HG03066 (cell line): ENCODE results near the gene ARHGEF1.

Source experiments
- ATAC-seq: cut with Tn5 transposase; IDR thresholded peaks from one replicate; pipeline ENCODE4 v1.9.1; 2021; ENCODE audit warnings: low read depth; ENCODE audit not compliant: unreplicated experiment

Gene ARHGEF1

DNA sequence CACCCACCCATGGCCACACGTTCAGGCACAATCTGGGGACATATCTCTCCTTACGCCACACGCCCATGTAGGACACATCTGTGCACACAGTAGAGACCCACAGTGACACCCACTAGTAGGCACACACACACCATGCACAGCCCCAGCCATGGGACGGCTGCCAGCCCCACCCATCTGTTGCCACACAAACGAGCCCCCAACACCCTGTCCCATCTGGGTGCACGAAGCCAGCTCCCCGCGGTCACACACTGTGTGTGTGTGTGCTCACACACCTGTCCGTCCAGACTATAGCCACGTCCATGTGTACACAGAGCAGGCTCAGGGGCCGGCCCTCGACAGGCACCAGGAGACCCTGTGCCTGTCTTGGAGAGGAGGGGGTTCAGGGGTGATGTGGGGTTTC, 34.7 kb downstream of the ARHGEF1 start:
- no peak for ATAC-seq

DNA sequence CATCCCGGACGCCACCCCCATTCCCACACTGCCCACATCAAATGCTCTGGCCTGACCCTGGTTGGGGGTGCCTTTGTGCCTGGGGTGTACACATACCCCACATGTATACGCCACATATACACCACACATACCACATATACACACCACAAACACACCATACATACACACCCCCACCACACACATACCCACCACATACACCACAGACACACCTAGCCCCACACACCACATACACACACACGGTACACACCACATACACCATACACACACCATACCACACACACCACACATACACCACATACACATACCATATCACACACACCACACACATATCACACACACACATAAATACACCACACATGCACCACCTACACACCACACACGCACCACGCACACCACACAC, 35.1 kb downstream of the ARHGEF1 start:
- no peak for ATAC-seq

GRCh38 chr19:41918653-41919244, 35.8 kb downstream of the ARHGEF1 start:
- no peak for ATAC-seq

DNA sequence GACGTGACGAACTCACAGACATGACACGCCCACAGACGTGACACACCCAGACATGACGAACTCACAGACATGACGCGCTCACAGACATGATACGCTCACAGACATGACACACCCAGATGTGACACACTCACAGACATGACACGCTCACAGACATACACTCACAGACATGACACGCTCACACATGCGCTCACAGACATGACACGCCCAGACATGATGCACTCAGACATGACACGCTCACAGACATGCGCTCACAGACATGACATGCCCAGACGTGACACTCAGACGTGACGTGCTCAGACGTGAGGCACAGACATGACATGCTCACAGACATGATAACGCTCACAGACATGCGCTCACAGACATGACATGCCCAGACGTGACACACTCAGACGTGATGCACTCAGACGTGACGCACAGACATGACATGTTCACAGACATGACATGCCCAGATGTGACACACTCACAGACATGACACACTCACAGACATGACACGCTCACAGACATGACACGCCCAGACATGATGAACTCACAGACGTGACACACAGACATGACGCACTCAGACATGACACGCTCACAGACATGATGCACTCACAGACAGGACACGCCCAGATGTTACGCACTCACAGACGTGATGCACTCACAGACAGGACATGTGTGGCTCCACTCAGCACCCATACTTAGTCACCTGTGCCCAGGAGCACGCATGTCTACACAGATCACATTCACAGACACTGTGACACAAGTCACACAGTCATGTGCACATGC, 37.1 kb downstream of the ARHGEF1 start:
- ATAC-seq = no peak

DNA sequence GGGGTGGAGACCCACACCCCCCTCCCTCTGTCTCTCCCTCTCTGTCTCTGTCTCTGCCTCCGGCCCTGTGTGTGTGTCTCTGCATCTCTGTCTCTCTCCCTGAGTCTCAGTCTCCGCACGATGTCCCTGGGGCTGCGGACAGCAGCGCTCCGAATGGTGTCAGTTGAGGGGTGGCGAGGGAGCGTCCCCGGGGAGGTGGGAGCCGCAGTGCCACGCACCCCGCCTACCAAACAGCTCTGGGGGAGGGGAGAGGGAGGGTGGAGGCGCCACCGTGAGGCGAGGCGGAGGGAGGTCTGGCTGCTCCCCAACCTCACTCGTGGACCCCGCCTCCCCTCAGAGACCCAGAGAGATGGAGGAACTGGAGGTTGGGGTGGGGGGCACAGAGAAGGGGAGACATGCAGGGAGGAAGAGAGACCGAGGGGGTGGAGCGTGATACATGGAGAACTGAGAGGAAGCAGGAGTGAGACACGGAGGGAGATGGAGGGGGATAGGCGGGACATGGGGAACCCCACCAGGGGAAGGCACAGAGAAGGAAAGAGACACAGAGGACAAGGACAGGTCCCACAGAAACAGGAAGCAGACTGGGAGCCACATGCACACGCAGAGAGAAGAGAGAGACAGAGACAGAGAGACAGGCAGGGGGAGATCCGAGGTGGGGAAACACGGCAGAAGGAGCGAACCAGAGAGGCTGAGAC, 38.0 kb downstream of the ARHGEF1 start:
- ATAC-seq = no peak

GRCh38 chr19:41921577-41922576, 38.9 kb downstream of the ARHGEF1 start:
- ATAC-seq = no peak

DNA sequence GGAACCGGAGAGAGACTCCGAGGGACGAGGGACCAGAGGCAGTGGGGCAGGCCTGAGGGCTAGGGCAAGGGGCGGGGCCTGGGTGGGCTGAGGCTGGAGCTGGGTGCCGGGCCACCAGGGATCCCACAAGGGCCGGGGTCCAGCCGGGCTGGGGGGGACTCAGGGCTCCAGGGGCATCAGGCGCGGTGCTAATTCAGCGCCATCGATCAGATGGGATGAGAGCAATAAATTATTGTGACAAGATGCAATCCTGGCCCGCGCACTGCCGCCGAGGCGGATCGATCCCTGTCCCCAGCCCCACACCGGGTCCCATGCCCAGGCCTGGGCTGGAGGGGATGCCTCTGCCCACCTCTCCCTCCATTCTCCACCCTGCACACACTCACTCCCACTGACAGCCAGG, 39.6 kb downstream of the ARHGEF1 start:
- no peak for ATAC-seq

DNA sequence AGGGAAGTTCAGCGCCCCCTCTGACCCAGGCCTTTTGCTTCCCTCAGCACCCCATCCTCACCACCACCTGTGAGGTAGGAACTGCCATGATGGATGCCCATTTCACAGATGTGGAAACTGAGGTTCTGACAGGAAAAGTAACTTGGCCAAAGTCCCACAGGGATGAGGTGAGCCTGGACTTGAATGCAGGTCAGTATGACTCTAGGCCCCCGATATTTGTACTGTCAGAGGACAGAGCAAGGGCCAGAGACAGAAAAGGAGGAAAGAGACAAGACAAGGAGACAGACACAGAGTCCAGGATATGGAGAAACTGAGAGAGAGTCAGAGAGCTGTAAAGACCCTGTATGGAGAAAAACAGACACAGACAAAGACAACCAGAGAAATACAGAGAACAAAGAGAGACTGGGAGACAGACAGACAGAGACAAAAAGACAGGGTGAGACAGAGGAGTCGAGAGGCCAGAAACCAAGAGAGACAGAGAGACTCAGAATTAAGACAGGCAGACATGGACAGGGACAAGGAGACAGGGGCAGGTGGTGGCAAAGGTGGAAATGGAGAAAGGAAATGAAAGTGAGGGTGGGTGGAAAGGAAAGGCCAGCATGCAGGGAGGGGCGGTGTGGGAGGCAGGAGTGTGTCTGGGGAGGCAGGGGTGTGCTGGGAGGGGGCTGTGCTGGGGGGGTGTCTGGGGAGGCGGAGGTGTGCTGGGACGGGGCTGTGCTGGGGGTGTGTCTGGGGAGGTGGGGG, 40.2 kb downstream of the ARHGEF1 start:
- no peak for ATAC-seq

DNA sequence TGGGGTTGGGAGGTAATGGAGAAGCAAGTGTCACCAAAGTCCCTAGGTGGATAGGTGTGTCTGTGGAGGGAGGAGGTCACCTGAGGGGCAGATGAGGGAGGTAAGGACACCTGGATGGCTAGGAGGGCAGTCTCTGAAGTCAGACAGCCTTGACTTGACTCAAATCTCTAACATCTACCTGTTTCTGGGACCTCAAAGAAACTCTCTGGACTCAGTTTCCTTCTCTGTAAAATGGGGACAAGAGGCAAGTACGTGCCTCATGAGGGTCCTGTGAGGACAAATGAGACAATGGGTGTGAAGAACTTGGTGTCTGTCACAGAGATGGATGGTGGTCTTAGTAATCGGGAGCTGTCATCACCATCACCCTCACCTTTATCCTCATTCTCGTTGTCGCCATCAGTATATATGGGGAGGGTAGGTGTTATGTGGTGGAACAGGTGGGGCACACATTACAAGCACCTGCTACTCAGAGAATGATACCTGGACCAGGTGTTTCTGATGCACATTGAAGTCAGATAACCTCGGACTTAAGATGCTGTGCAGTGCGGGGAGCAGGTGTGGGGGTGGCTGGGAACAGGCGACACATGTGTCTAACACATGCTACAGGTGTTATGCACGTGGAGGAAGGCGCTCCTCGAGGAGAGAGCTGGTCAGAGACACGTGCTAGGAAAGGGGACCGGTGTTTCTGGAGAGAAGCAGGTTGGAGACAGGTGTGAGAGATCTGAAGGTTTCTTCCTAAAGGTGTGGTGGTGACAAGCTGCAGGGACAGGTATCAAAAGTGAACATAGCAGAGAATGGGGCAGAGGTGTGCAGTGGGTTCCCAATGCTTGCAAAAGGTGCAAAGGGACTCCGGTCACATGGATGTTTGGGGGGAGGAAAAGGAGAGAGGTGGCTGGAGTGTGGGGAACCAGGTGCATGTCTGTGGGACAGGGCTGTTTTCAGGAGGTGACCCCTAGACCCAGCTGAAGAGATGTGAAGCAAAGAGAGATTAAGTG, 41.5 kb downstream of the ARHGEF1 start:
- no peak for ATAC-seq

GRCh38 chr19:41925208-41926003, 42.4 kb downstream of the ARHGEF1 start:
- no peak for ATAC-seq

DNA sequence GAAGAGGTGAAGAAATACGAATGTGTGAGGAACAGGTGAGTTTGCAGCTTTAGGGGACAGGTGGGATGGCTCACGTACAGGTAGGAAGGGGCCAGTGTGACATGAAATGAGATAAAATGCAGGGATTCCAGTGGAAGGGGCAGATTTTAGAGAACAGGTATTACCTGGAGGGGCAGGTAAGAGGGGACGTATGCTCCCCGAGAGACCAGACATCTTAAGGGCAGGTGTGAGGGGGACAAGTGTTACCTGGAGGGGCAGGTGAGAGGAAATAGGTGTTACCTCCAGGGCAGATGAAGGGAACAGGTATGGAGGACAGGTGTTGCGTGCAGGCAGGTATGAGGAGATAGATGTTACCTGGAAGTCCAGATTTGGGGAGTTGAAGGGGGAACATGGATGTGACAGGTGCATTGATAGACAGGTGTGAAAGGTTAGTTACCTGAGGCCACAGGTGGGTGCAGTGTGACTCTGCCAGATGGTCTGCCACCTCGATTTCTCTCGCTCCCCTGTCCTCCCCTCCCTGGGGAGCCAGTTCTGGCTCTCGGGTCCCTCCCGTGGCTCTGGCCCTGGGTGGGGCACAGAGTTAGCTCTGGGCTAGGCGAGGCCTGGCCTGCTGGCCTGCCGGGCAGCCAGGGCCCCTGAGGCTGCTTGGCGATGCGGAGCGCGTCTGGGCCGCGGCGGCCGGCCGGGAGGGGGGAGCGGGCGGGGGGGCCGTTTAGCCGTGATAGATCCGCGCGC, 43.2 kb downstream of the ARHGEF1 start:
- no peak for ATAC-seq

DNA sequence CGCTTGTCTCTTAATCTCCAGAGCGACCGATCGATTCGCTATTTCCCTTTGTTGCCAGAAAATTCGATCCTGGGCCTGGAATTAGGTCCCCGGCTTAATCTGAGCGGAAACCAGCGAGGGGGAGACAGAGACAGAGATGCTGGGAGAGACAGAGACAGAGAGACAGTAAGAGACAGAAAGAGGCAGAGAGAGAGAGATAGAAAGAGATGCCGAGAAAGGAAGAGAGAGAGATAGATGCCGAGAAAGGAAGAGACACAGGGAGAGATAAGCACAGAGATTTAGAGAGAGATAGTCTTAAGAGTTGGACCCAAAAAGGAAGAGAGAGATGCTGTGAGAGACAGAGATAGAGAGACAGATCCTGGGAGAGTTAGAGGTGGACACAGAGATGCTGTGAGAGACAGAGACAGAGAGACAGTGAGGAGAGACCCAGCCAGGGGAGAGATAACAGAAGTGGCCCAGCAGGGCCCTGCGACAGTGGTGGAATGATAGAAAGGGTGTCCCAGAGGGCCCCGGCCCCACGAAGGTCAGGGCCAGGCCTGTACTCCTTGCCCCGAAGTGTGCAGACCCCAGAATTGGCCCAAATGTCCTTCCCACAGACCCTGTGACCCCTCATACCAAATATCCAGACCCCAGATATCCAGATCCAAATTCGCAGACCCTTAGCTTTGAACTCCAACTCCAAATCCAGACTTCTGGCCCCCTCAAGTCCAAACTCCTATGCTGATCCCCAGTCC, 43.9 kb downstream of the ARHGEF1 start:
- no peak for ATAC-seq

DNA sequence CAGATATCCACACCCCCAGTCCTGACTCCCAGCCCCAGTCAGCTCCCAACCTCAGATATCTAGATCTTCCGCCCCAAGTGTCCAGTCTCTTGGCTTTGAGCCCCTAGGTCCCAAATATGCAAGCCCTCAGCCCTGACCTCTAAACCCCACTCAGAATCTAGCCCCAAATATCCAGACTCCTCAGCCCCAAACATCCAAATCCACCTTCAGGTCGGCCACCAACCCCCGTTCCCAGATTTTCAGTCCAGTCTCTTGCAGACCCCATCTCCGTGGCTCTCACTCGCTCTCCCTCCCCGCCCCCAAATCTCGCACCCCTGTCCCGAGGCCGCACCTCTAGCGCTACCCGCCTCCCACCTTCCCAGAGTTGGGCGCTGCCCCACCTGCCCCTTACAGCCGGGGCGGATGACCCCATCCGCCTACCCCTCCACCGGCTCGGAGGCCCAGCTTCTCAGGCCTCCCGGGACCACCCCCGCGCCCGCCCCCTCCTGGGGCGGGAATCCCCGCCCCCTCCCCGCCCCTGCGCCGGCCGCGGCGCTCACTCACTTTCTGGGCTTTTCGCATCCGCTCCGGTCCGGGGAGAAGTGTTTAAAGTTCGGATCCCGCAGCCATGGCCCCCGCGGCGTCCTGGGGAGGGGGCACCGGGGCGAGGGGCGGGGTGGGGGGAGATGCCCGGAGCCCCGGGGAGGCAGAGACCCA, 44.7 kb downstream of the ARHGEF1 start:
- ATAC-seq = no peak

GRCh38 chr19:41928221-41928683, 45.3 kb downstream of the ARHGEF1 start, which contains the start of gene ERFL:
ERFL (minus strand) TSS chr19:41928449; CDS start chr19:41912919, 15,530 bp downstream.
- no peak for ATAC-seq

GRCh38 chr19:41928754-41929535, 46.0 kb downstream of the ARHGEF1 start:
- no peak for ATAC-seq
